WTC11 (cell line): ENCODE results near the gene ZMYND8. TPM values are rescaled to one million over a fixed set of nuclear protein-coding genes. Genes with fewer than 3 reads are reported as not detected.

Source experiments
- ATAC-seq: fragments of 200-7000 bp; cut with Tn5 transposase; 2 replicates; pipeline ENCODE4 v1.10.0; 2021; ENCODE audit warnings: mild to moderate bottlenecking, moderate library complexity
- CTCF ChIA-PET: fragments of 300-600 bp; sonication (Branson Sonifier 250); formaldehyde crosslinking; loops from one replicate; lab custom pipeline; 2021; ENCODE audit warnings: antibody characterized with exemption; lab: Charles Lee
- POLR2A ChIA-PET: fragments of 350-600 bp; sonication (Branson Sonifier 250); formaldehyde crosslinking; loops from one replicate; lab custom pipeline; 2021; ENCODE audit warnings: antibody characterized with exemption; lab: Charles Lee
- DNase-seq: peaks from one replicate; pipeline ENCODE4 v3.0.0; 2021; ENCODE audit warnings: low spot score
- H3K27ac Mint-ChIP-seq: 2 replicates; pipeline ENCODE4 v1.8.0; 2021; ENCODE audit warnings: mixed read lengths
- H3K27me3 Mint-ChIP-seq: 2 replicates; pipeline ENCODE4 v1.8.0; 2021; ENCODE audit warnings: low read depth, mild to moderate bottlenecking, moderate library complexity, mixed read lengths
- H3K36me3 Mint-ChIP-seq: 2 replicates; pipeline ENCODE4 v1.8.0; 2021; ENCODE audit warnings: mixed read lengths
- H3K4me1 Mint-ChIP-seq: 2 replicates; pipeline ENCODE4 v1.8.0; 2022; ENCODE audit warnings: mixed read lengths
- H3K4me3 Mint-ChIP-seq: 2 replicates; pipeline ENCODE4 v1.8.0; 2021; ENCODE audit warnings: mild to moderate bottlenecking, moderate library complexity, mixed read lengths
- H3K9me3 Mint-ChIP-seq: 2 replicates; pipeline ENCODE4 v1.8.0; 2021; ENCODE audit warnings: mixed read lengths
- ATF1 ChIP-seq: sonication (generic); formaldehyde crosslinking; IDR thresholded peaks from 2 replicates; pipeline ENCODE4 v1.8.1; 2023; ENCODE audit warnings: mild to moderate bottlenecking, moderate library complexity, missing genetic modification reagents
- CREB1 ChIP-seq: sonication (generic); formaldehyde crosslinking; IDR thresholded peaks from 2 replicates; pipeline ENCODE4 v1.8.0; 2023; ENCODE audit warnings: mild to moderate bottlenecking, missing genetic modification reagents
- GABPB1 ChIP-seq: sonication (generic); formaldehyde crosslinking; IDR thresholded peaks from 2 replicates; pipeline ENCODE4 v1.8.1; 2023; ENCODE audit warnings: mild to moderate bottlenecking, missing genetic modification reagents
- JUN ChIP-seq: sonication (generic); formaldehyde crosslinking; IDR thresholded peaks from 2 replicates; pipeline ENCODE4 v1.8.0; 2023; ENCODE audit warnings: mild to moderate bottlenecking, missing genetic modification reagents
- NFE2L1 ChIP-seq: sonication (generic); formaldehyde crosslinking; IDR thresholded peaks from 2 replicates; pipeline ENCODE4 v1.8.1; 2023; ENCODE audit warnings: missing genetic modification reagents
- NR3C1 ChIP-seq: sonication (generic); formaldehyde crosslinking; conservative IDR thresholded peaks from 2 replicates; pipeline ENCODE4 v1.8.1; 2023; ENCODE audit warnings: low read depth, mild to moderate bottlenecking, missing genetic modification reagents
- RELA ChIP-seq: sonication (generic); formaldehyde crosslinking; IDR thresholded peaks from 2 replicates; pipeline ENCODE4 v1.8.1; 2022; ENCODE audit warnings: missing genetic modification reagents, mild to moderate bottlenecking, borderline replicate concordance
- SOX15 ChIP-seq: fragments of 250-450 bp; sonication (Bioruptor Pico); IDR thresholded peaks from 2 replicates; pipeline ENCODE4 v1.9.0; 2021; ENCODE audit warnings: mild to moderate bottlenecking
- SP1 ChIP-seq: sonication (generic); formaldehyde crosslinking; conservative IDR thresholded peaks from 2 replicates; pipeline ENCODE4 v1.8.1; 2022; ENCODE audit warnings: missing genetic modification reagents
- TEAD1 ChIP-seq: sonication (generic); formaldehyde crosslinking; IDR thresholded peaks from 2 replicates; pipeline ENCODE4 v1.8.0; 2022; ENCODE audit warnings: mild to moderate bottlenecking, missing genetic modification reagents
- ZNF138 ChIP-seq: sonication (generic); formaldehyde crosslinking; conservative IDR thresholded peaks from 2 replicates; pipeline ENCODE4 v1.8.1; 2022; ENCODE audit warnings: mild to moderate bottlenecking, moderate library complexity, missing genetic modification reagents
- ZNF219 ChIP-seq: sonication (generic); formaldehyde crosslinking; IDR thresholded peaks from 2 replicates; pipeline ENCODE4 v1.8.0; 2023; ENCODE audit warnings: missing genetic modification reagents, mild to moderate bottlenecking, borderline replicate concordance
- ZNF232 ChIP-seq: sonication (generic); formaldehyde crosslinking; IDR thresholded peaks from 2 replicates; pipeline ENCODE4 v1.8.0; 2022; ENCODE audit warnings: mild to moderate bottlenecking, missing genetic modification reagents
- total RNA-seq: library from RNA; stranded (reverse); gene quantifications from 3 replicates; pipeline ENCODE4 v1.2.3, GENCODE V29; 2021
- TF ChIP-seq, protein P1 (sequence below): fragments of 200-600 bp; IDR thresholded peaks from 2 replicates; pipeline ENCODE4 v1.8.0; 2022; ENCODE audit warnings: antibody characterized with exemption
- TF ChIP-seq, protein P2 (sequence below): fragments of 250-450 bp; sonication (Bioruptor Pico); IDR thresholded peaks from 2 replicates; pipeline ENCODE4 v1.9.0; 2021; ENCODE audit warnings: mild to moderate bottlenecking
- TF ChIP-seq, protein P3 (sequence below): sonication (generic); formaldehyde crosslinking; IDR thresholded peaks from 2 replicates; pipeline ENCODE4 v1.8.1; 2022; ENCODE audit warnings: low read depth, missing genetic modification reagents, borderline replicate concordance
- TF ChIP-seq, protein P4 (sequence below): sonication (generic); formaldehyde crosslinking; IDR thresholded peaks from 2 replicates; pipeline ENCODE4 v1.8.1; 2022; ENCODE audit warnings: missing genetic modification reagents, borderline replicate concordance
- TF ChIP-seq, protein P5 (sequence below): sonication (generic); formaldehyde crosslinking; IDR thresholded peaks from 2 replicates; pipeline ENCODE4 v1.8.1; 2022; ENCODE audit warnings: mild to moderate bottlenecking, missing genetic modification reagents, moderate library complexity, borderline replicate concordance
- TF ChIP-seq, protein P6 (sequence below): fragments of 250-450 bp; sonication (Bioruptor Pico); IDR thresholded peaks from 2 replicates; pipeline ENCODE4 v2.1.2; 2022; ENCODE audit warnings: mild to moderate bottlenecking, moderate library complexity

Gene ZMYND8
- total RNA-seq, 1 experiment from 2014 or later: 114 TPM

DNA sequence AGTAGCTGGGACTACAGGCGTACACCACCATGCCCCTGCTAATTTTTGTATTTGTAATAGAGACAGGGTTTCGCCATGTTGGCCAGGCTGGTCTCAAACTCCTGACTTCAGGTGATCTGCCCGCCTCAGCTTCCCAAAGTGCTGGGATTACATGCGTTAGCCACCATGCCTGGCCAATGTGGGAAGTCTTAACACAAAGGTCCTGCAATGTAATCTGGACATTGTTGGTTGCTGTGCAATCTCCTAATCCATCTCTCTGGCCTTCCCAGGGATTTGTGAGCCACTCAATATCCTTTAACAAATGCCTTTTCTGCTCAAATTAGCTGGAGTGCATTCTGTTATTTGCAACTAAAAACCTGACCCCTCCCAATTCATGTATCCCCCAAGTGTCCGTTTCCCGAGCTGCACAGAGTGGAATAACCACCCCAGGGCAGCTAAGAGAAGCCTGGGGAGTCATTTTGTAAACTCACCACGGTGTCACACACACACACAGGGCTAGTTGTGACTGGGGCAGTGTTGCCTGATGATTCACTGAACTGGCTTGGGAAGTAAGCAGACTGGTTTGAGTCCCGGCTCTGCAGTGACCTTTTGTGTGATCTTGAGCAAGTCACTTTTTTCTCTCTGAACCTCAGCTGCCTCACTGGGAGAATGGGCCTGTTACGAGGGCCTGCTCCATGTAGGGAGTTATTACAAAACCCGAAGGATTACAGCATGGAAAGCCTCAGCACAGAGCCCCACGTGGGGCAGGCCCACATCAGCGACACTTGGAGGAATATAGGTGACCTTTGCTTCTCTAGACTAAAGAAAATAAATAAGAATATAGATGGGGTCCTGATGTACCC lies 152.3 kb downstream of the ZMYND8 start:
- Mint-ChIP-seq H3K27me3 (no peaks in the 10 kb centered on the region), H3K9me3 (no peaks in the 10 kb centered on the region), H3K36me3 (peaks cover 14% of the 10 kb centered on the region), H3K4me3 (no peak overlapping the region), H3K4me1 (peaks cover 21% of the 10 kb centered on the region), H3K27ac (no peak overlapping the region)
- ATAC-seq (no peak), DNase-seq (no peak)
- TF ChIP-seq, protein P1, sequence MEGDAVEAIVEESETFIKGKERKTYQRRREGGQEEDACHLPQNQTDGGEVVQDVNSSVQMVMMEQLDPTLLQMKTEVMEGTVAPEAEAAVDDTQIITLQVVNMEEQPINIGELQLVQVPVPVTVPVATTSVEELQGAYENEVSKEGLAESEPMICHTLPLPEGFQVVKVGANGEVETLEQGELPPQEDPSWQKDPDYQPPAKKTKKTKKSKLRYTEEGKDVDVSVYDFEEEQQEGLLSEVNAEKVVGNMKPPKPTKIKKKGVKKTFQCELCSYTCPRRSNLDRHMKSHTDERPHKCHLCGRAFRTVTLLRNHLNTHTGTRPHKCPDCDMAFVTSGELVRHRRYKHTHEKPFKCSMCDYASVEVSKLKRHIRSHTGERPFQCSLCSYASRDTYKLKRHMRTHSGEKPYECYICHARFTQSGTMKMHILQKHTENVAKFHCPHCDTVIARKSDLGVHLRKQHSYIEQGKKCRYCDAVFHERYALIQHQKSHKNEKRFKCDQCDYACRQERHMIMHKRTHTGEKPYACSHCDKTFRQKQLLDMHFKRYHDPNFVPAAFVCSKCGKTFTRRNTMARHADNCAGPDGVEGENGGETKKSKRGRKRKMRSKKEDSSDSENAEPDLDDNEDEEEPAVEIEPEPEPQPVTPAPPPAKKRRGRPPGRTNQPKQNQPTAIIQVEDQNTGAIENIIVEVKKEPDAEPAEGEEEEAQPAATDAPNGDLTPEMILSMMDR: no peak
- TF ChIP-seq, protein P2, sequence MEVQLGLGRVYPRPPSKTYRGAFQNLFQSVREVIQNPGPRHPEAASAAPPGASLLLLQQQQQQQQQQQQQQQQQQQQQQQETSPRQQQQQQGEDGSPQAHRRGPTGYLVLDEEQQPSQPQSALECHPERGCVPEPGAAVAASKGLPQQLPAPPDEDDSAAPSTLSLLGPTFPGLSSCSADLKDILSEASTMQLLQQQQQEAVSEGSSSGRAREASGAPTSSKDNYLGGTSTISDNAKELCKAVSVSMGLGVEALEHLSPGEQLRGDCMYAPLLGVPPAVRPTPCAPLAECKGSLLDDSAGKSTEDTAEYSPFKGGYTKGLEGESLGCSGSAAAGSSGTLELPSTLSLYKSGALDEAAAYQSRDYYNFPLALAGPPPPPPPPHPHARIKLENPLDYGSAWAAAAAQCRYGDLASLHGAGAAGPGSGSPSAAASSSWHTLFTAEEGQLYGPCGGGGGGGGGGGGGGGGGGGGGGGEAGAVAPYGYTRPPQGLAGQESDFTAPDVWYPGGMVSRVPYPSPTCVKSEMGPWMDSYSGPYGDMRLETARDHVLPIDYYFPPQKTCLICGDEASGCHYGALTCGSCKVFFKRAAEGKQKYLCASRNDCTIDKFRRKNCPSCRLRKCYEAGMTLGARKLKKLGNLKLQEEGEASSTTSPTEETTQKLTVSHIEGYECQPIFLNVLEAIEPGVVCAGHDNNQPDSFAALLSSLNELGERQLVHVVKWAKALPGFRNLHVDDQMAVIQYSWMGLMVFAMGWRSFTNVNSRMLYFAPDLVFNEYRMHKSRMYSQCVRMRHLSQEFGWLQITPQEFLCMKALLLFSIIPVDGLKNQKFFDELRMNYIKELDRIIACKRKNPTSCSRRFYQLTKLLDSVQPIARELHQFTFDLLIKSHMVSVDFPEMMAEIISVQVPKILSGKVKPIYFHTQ (CRISPR knock-in tag): no peak
- TF ChIP-seq, protein P3, sequence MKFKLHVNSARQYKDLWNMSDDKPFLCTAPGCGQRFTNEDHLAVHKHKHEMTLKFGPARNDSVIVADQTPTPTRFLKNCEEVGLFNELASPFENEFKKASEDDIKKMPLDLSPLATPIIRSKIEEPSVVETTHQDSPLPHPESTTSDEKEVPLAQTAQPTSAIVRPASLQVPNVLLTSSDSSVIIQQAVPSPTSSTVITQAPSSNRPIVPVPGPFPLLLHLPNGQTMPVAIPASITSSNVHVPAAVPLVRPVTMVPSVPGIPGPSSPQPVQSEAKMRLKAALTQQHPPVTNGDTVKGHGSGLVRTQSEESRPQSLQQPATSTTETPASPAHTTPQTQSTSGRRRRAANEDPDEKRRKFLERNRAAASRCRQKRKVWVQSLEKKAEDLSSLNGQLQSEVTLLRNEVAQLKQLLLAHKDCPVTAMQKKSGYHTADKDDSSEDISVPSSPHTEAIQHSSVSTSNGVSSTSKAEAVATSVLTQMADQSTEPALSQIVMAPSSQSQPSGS (CRISPR knock-in tag): no peak
- no peak for TF ChIP-seq ZNF138 (CRISPR knock-in tag)
- no peak for TF ChIP-seq NFE2L1 (CRISPR knock-in tag)
- TF ChIP-seq, protein P4, sequence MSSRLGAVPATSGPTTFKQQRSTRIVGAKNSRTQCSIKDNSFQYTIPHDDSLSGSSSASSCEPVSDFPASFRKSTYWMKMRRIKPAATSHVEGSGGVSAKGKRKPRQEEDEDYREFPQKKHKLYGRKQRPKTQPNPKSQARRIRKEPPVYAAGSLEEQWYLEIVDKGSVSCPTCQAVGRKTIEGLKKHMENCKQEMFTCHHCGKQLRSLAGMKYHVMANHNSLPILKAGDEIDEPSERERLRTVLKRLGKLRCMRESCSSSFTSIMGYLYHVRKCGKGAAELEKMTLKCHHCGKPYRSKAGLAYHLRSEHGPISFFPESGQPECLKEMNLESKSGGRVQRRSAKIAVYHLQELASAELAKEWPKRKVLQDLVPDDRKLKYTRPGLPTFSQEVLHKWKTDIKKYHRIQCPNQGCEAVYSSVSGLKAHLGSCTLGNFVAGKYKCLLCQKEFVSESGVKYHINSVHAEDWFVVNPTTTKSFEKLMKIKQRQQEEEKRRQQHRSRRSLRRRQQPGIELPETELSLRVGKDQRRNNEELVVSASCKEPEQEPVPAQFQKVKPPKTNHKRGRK (CRISPR knock-in tag): no peak
- TF ChIP-seq GABPB1 (CRISPR knock-in tag): no peak
- TF ChIP-seq ZNF219 (CRISPR knock-in tag): no peak
- TF ChIP-seq NR3C1 (CRISPR knock-in tag): no peak
- TF ChIP-seq, protein P5, sequence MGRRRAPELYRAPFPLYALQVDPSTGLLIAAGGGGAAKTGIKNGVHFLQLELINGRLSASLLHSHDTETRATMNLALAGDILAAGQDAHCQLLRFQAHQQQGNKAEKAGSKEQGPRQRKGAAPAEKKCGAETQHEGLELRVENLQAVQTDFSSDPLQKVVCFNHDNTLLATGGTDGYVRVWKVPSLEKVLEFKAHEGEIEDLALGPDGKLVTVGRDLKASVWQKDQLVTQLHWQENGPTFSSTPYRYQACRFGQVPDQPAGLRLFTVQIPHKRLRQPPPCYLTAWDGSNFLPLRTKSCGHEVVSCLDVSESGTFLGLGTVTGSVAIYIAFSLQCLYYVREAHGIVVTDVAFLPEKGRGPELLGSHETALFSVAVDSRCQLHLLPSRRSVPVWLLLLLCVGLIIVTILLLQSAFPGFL (CRISPR knock-in tag): no peak
- CTCF ChIA-PET: interaction anchor here (0.6 to 4.1 kb wide), 8 partner anchors 8 to 377 kb away, joined by 3 to 104 read pairs (median 3); no protein-coding TSS in a partner anchor
- POLR2A ChIA-PET: no interaction called here

DNA sequence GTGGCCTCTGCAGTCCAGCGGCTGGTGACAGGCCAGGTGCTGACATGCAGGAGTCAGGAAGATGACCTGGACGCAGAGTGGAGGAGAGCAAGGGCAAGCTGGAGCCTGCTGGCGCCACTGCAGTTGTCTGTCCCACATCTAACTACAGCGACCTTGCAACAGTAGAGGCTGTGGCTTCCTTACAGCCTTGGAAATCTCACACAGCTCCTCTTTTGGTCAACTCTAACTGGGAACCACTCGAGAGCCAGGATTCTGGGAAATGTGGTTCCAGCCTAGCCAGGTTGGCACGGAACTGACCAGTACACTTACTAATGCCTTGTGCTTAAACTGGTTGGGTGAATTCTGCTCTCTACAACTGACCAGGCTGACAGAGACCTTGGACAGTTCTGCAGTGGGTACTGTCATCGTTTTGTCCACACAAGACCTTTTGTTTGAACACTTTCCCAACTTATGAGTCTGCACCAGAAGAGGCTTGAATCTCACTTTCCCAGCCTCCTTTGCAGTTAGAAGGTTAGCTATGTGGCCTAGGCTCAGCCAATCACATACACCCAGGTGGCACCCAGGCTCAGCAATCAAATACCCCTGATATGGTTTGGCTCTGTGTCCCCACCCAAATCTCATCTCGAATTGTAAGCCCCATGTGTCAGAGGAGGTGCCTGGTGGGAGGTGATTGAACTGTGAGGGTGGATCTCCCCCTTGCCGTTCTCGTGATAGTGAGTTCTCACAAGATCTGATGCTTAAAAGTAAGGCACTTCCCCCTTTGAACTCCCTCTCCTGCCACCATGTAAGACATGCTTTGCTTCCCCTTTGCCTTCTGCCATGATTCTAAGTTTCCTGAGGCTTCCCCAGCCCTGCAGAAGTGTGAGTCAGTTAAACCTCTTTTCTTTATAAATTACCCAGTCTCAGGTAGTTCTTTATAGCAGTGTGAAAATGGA lies 153.5 kb downstream of the ZMYND8 start:
- ATAC-seq (no peak), DNase-seq (no peak)
- peaks cover 21% of the 10 kb centered on the region for H3K4me1 Mint-ChIP-seq
- peaks cover 5% of the 10 kb centered on the region; the same call in 1 of the 2 replicates for H3K36me3 Mint-ChIP-seq
- H3K27ac Mint-ChIP-seq: no peak overlapping the region
- ChIA-PET CTCF (interaction anchor here (0.5 to 2.3 kb wide), 2 partner anchors 23 to 181 kb away, joined by 3 to 14 read pairs; no protein-coding TSS in a partner anchor), POLR2A (no interaction called here)
- no peaks in the 10 kb centered on the region for H3K9me3 Mint-ChIP-seq
- no peaks in the 10 kb centered on the region for H3K27me3 Mint-ChIP-seq
- no peak for TF ChIP-seq RELA (CRISPR knock-in tag)
- no peak for TF ChIP-seq ATF1 (CRISPR knock-in tag)
- no peak for TF ChIP-seq TEAD1 (CRISPR knock-in tag)
- TF ChIP-seq, protein P6, sequence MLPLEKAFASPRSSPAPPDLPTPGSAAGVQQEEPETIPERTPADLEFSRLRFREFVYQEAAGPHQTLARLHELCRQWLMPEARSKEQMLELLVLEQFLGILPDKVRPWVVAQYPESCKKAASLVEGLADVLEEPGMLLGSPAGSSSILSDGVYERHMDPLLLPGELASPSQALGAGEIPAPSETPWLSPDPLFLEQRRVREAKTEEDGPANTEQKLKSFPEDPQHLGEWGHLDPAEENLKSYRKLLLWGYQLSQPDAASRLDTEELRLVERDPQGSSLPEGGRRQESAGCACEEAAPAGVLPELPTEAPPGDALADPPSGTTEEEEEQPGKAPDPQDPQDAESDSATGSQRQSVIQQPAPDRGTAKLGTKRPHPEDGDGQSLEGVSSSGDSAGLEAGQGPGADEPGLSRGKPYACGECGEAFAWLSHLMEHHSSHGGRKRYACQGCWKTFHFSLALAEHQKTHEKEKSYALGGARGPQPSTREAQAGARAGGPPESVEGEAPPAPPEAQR (CRISPR knock-in tag): no peak
- TF ChIP-seq CREB1 (CRISPR knock-in tag): no peak
- no peak for TF ChIP-seq ZNF232 (CRISPR knock-in tag)
- no peak for TF ChIP-seq JUN (CRISPR knock-in tag)
- TF ChIP-seq SOX15 (CRISPR knock-in tag): no peak
- TF ChIP-seq SP1: no peak
- no peak overlapping the region for H3K4me3 Mint-ChIP-seq
